Measurements from ENCODE around the gene AK8. TPM values are rescaled to one million over a fixed set of nuclear protein-coding genes. Genes with fewer than 3 reads are reported as not detected.

Gene AK8
- 0.22 and 0.51 TPM in 2 replicates for total RNA-seq (2012; rRNA removed)

- H3K36me3 ChIP-seq (ENCODE audit: insufficient read depth, low read length) = no peaks in the 10 kb centered on the region
- peaks cover 4% of the 10 kb centered on the region for H3K4me1 ChIP-seq (ENCODE audit: control insufficient read depth, insufficient read depth, low read length)
- peak within 1 kb of the TSS; percentile 99 for H3K9ac ChIP-seq (ENCODE audit: low read depth, low read length)
- H3K4me2 ChIP-seq (ENCODE audit: low read length) = peak within 1 kb of the TSS; percentile 98
- peak within 1 kb of the TSS; percentile 97 for H3K4me3 ChIP-seq (ENCODE audit: low read length)
- H3K27me3 ChIP-seq (ENCODE audit: control insufficient read depth, insufficient read depth, low read length) = peaks cover 28% of the 10 kb centered on the region
- H3K9me3 ChIP-seq (replicated peaks; ENCODE audit: low read length) = no peaks in the 10 kb centered on the region
Observed at GRCh38 chr9:132877824-132878694, at the start of gene AK8. AK8 (minus strand) TSS chr9:132878284; CDS start chr9:132878255, 29 bp downstream.

DNA sequence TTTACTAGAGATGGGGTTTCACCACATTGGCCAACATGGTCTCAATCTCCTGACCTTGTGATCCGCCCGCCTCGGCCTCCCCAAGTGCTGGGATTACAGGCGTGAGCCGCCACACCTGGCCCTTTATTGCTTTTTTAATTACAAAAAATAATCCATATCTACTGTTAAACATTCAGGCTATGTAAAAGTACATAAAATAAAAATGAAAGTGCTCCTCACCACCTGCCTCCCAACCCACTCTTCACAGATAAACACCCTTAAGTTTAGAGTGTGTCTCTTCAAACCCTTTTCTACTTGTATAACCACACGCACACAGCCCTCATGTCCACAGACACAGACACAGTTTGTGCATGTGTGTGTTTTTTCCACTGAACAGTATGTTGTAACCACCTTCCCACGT, 49.6 kb upstream of the AK8 start:
- H3K36me3 ChIP-seq (ENCODE audit: insufficient read depth, low read length) = peaks cover 53% of the 10 kb centered on the region
- no peak overlapping the region for H3K9ac ChIP-seq (ENCODE audit: low read depth, low read length)
- no peak overlapping the region for H3K4me3 ChIP-seq (ENCODE audit: low read length)

GRCh38 chr9:132923346-132923902, 45.3 kb upstream of the AK8 start:
- H3K36me3 ChIP-seq (ENCODE audit: insufficient read depth, low read length) = peaks cover 76% of the 10 kb centered on the region
- no peaks in the 10 kb centered on the region for H3K9me3 ChIP-seq (replicated peaks; ENCODE audit: low read length)

More for the DNA sequence above, 49.6 kb upstream of the AK8 start:
- H3K27me3 ChIP-seq (ENCODE audit: control insufficient read depth, insufficient read depth, low read length) = no peaks in the 10 kb centered on the region
- no peak overlapping the region for H3K4me2 ChIP-seq (ENCODE audit: low read length)
- no peaks in the 10 kb centered on the region for H3K9me3 ChIP-seq (replicated peaks; ENCODE audit: low read length)
- no peaks in the 10 kb centered on the region for H3K4me1 ChIP-seq (ENCODE audit: control insufficient read depth, insufficient read depth, low read length)

GRCh38 chr9:132919614-132920268, 41.7 kb upstream of the AK8 start:
- Histone ChIP-seq H3K27me3 (ENCODE audit: control insufficient read depth, insufficient read depth, low read length) (no peaks in the 10 kb centered on the region), H3K4me2 (ENCODE audit: low read length) (no peak overlapping the region), H3K36me3 (ENCODE audit: insufficient read depth, low read length) (peaks cover 77% of the 10 kb centered on the region), H3K9ac (ENCODE audit: low read depth, low read length) (no peak overlapping the region), H3K4me3 (ENCODE audit: low read length) (no peak overlapping the region), H3K4me1 (ENCODE audit: control insufficient read depth, insufficient read depth, low read length) (no peaks in the 10 kb centered on the region), H3K9me3 (replicated peaks; ENCODE audit: low read length) (no peaks in the 10 kb centered on the region)

More at GRCh38 chr9:132923346-132923902, 45.3 kb upstream of the AK8 start:
- no peak overlapping the region for H3K4me3 ChIP-seq (ENCODE audit: low read length)
- H3K9ac ChIP-seq (ENCODE audit: low read depth, low read length) = no peak overlapping the region
- H3K4me1 ChIP-seq (ENCODE audit: control insufficient read depth, insufficient read depth, low read length) = no peaks in the 10 kb centered on the region
- H3K4me2 ChIP-seq (ENCODE audit: low read length) = no peak overlapping the region
- H3K27me3 ChIP-seq (ENCODE audit: control insufficient read depth, insufficient read depth, low read length) = no peaks in the 10 kb centered on the region

DNA sequence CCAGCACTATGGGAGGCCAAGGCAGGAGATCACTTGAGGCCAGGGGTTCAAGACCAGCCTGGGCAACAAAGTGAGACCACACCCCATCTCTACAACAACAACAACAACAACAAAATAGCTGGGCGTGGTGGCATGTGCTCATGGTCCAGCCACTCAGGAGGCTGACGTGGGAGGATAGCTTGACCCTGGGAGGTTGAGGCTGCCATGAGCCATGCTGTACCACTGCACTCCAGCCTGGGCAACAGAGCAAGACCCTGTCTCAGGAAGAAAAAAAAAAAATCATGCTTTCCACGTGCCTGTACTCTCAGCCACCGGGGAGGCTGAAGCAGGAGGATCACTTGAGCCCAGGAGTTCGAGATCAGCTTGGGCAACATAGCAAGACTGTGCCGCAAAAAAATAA, 36.8 kb upstream of the AK8 start:
- H3K4me3 ChIP-seq (ENCODE audit: low read length) = no peak overlapping the region
- H3K36me3 ChIP-seq (ENCODE audit: insufficient read depth, low read length) = peaks cover 61% of the 10 kb centered on the region
- no peaks in the 10 kb centered on the region for H3K27me3 ChIP-seq (ENCODE audit: control insufficient read depth, insufficient read depth, low read length)

DNA sequence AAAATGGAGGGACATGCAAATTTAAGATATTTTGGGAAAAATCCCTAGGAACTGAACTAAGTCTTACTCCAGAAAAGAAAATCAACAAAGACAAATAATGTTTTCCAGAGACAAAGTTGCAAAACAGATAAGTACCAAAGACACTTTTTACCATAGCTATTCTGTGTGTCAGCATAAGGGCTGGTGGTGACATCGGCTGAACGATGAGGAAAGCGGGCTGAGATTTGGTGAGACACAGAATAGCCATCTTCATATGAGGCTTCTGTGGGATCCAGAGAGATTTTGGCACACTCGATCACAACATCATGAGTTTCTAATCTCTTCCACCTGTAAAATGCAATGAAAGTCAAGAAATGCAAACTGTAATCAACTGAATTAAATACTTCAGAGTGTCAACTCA, 34.0 kb upstream of the AK8 start:
- Histone ChIP-seq H3K27me3 (ENCODE audit: control insufficient read depth, insufficient read depth, low read length) (no peaks in the 10 kb centered on the region), H3K4me1 (ENCODE audit: control insufficient read depth, insufficient read depth, low read length) (no peaks in the 10 kb centered on the region), H3K36me3 (ENCODE audit: insufficient read depth, low read length) (peaks cover 53% of the 10 kb centered on the region), H3K4me3 (ENCODE audit: low read length) (no peak overlapping the region), H3K4me2 (ENCODE audit: low read length) (no peak overlapping the region), H3K9me3 (replicated peaks; ENCODE audit: low read length) (no peaks in the 10 kb centered on the region), H3K9ac (ENCODE audit: low read depth, low read length) (no peak overlapping the region)

More for the DNA sequence above, 36.8 kb upstream of the AK8 start:
- Histone ChIP-seq H3K4me1 (ENCODE audit: control insufficient read depth, insufficient read depth, low read length) (no peaks in the 10 kb centered on the region), H3K9me3 (replicated peaks; ENCODE audit: low read length) (no peaks in the 10 kb centered on the region), H3K4me2 (ENCODE audit: low read length) (no peak overlapping the region), H3K9ac (ENCODE audit: low read depth, low read length) (no peak overlapping the region)

DNA sequence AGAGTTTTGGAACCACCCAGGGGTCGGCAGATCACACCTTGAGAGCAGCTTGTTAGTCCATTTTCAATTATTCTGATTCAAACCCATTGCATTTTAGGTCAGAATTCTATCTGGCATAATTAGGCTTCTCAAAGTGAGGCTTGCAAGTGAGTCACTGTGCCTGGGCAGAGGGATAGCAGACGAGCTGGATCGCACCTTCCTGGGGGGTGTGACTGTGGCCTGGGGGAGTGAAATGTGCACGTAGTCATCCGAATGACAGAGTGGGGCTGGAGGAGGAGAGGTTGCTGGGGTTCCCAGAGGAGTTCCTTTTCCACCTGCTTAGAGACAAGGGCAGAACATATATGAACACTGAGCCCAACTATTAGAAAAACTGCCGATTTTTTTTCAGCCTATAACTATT, 32.3 kb upstream of the AK8 start:
- Histone ChIP-seq H3K9ac (ENCODE audit: low read depth, low read length) (no peak overlapping the region), H3K36me3 (ENCODE audit: insufficient read depth, low read length) (peaks cover 48% of the 10 kb centered on the region), H3K9me3 (replicated peaks; ENCODE audit: low read length) (no peaks in the 10 kb centered on the region), H3K4me3 (ENCODE audit: low read length) (no peak overlapping the region), H3K27me3 (ENCODE audit: control insufficient read depth, insufficient read depth, low read length) (no peaks in the 10 kb centered on the region), H3K4me2 (ENCODE audit: low read length) (no peak overlapping the region), H3K4me1 (ENCODE audit: control insufficient read depth, insufficient read depth, low read length) (no peaks in the 10 kb centered on the region)

DNA sequence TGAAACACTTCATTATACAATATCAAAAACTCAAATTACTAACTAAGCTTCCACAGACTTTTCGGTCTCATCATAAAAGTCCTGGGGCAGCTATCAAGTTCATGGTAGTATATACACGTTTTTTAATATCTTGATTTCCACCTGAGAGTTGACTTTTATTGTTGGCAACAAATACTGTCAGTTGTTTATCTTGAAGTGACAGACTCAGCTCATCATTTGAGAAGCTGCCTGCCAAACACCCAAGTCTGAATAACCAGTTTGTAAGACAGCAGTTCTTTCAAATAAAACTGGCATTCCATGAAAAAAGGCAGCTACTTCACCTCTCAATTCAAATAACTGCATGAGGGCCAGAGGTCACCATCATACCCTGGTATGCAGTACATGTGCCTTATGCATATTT, 31.2 kb upstream of the AK8 start:
- H3K36me3 ChIP-seq (ENCODE audit: insufficient read depth, low read length) = peaks cover 48% of the 10 kb centered on the region
- H3K4me1 ChIP-seq (ENCODE audit: control insufficient read depth, insufficient read depth, low read length) = no peaks in the 10 kb centered on the region
- H3K9me3 ChIP-seq (replicated peaks; ENCODE audit: low read length) = no peaks in the 10 kb centered on the region
- H3K4me2 ChIP-seq (ENCODE audit: low read length) = no peak overlapping the region
- H3K27me3 ChIP-seq (ENCODE audit: control insufficient read depth, insufficient read depth, low read length) = no peaks in the 10 kb centered on the region
- no peak overlapping the region for H3K9ac ChIP-seq (ENCODE audit: low read depth, low read length)
- no peak overlapping the region for H3K4me3 ChIP-seq (ENCODE audit: low read length)

- no peaks in the 10 kb centered on the region for H3K9me3 ChIP-seq (replicated peaks; ENCODE audit: low read length)
- H3K27me3 ChIP-seq (ENCODE audit: control insufficient read depth, insufficient read depth, low read length) = no peaks in the 10 kb centered on the region
- no peak overlapping the region for H3K4me3 ChIP-seq (ENCODE audit: low read length)
- no peaks in the 10 kb centered on the region for H3K4me1 ChIP-seq (ENCODE audit: control insufficient read depth, insufficient read depth, low read length)
- no peak overlapping the region for H3K9ac ChIP-seq (ENCODE audit: low read depth, low read length)
- H3K36me3 ChIP-seq (ENCODE audit: insufficient read depth, low read length) = peaks cover 54% of the 10 kb centered on the region
- no peak overlapping the region for H3K4me2 ChIP-seq (ENCODE audit: low read length)
Observed at GRCh38 chr9:132908635-132909034, 30.6 kb upstream of the AK8 start.

- no peak overlapping the region for H3K9ac ChIP-seq (ENCODE audit: low read depth, low read length)
- H3K27me3 ChIP-seq (ENCODE audit: control insufficient read depth, insufficient read depth, low read length) = no peaks in the 10 kb centered on the region
- H3K4me2 ChIP-seq (ENCODE audit: low read length) = no peak overlapping the region
- H3K36me3 ChIP-seq (ENCODE audit: insufficient read depth, low read length) = peaks cover 62% of the 10 kb centered on the region
- H3K4me1 ChIP-seq (ENCODE audit: control insufficient read depth, insufficient read depth, low read length) = no peaks in the 10 kb centered on the region
- no peaks in the 10 kb centered on the region for H3K9me3 ChIP-seq (replicated peaks; ENCODE audit: low read length)
- H3K4me3 ChIP-seq (ENCODE audit: low read length) = no peak overlapping the region
Observed at GRCh38 chr9:132905726-132906125, 27.6 kb upstream of the AK8 start.

- Histone ChIP-seq H3K9me3 (replicated peaks; ENCODE audit: low read length) (no peaks in the 10 kb centered on the region), H3K4me1 (ENCODE audit: control insufficient read depth, insufficient read depth, low read length) (no peaks in the 10 kb centered on the region), H3K27me3 (ENCODE audit: control insufficient read depth, insufficient read depth, low read length) (no peaks in the 10 kb centered on the region), H3K9ac (ENCODE audit: low read depth, low read length) (no peak overlapping the region), H3K4me3 (ENCODE audit: low read length) (no peak overlapping the region), H3K36me3 (ENCODE audit: insufficient read depth, low read length) (peaks cover 63% of the 10 kb centered on the region), H3K4me2 (ENCODE audit: low read length) (no peak overlapping the region)
Observed at GRCh38 chr9:132903574-132904492, 25.7 kb upstream of the AK8 start.
